HepG2 (cell line): ENCODE results near the gene YJEFN3. TPM values are rescaled to one million over a fixed set of nuclear protein-coding genes. Genes with fewer than 3 reads are reported as not detected.

Source experiments
- ATAC-seq: fragments of 200-7000 bp; cut with Tn5 transposase; 3 replicates; pipeline ENCODE4 v1.9.1; 2020; ENCODE audit warnings: mild to moderate bottlenecking, moderate library complexity
- BruUV-seq: library from RNA; stranded (reverse); fragments of 400-500 nt; replicated peaks from 2 replicates; lab custom pipeline; 2021; lab: Mats Ljungman, UMichigan
- CTCF ChIA-PET: fragments of 300-600 bp; formaldehyde crosslinking; extraction: SDS; loops from one replicate; lab custom pipeline; 2021; ENCODE audit warnings: low total read pairs, inconsistent platforms, low intra/inter-chr PET ratio; lab: Yijun Ruan, JAX
- POLR2A ChIA-PET: fragments of 350-600 bp; sonication (Branson Sonifier 250); formaldehyde crosslinking; loops from one replicate; lab custom pipeline; 2020; ENCODE audit warnings: antibody characterized with exemption, inconsistent platforms; lab: Yijun Ruan, JAX
- DNase-seq: peaks from one replicate; pipeline ENCODE4 v3.0.0-alpha.2; 2015; ENCODE audit warnings: low spot score
- FAIRE-seq: peaks from 3 replicates; lab custom pipeline; 2011; peaks lifted over from hg19 to GRCh38; lab: Jason Lieb, UNC
- H2AFZ ChIP-seq: one replicate; pipeline ENCODE4 v1.6.1; 2011; ENCODE audit warnings: low read length, inconsistent platforms
- H3K27ac ChIP-seq: fragments of 300-600 bp; 3 replicates; pipeline ENCODE4 v1.8.0; 2011; ENCODE audit warnings: mixed run types, mild to moderate bottlenecking, mixed read lengths, low read length, inconsistent platforms; ENCODE audit not compliant: insufficient read depth; ENCODE audit errors: extremely low read length
- H3K27me3 ChIP-seq, 2 experiments: fragments of 200-600 bp in 1 of 2; 2 replicates in 1 of 2; 3 replicates in 1 of 2; pipeline versions ENCODE4 v1.6.0 to v1.8.0; 2011; ENCODE audit warnings: low read length in 2 of 2, mild to moderate bottlenecking in 2 of 2, moderate library complexity in 2 of 2, inconsistent platforms in 1 of 2; ENCODE audit not compliant: insufficient read depth in 2 of 2, control insufficient read depth in 1 of 2
- H3K36me3 ChIP-seq, 2 experiments: fragments of 200-600 bp in 1 of 2; replicated peaks in 1 of 2; 2 replicates in 1 of 2; 3 replicates in 1 of 2; pipeline versions ENCODE4 v1.5.1 to v1.8.0; 2011; ENCODE audit warnings: low read length in 2 of 2, inconsistent platforms in 1 of 2; ENCODE audit not compliant: insufficient read depth in 2 of 2, control insufficient read depth in 1 of 2
- H3K4me1 ChIP-seq: 2 replicates; pipeline ENCODE4 v1.5.1; 2012; ENCODE audit warnings: low read length, inconsistent platforms; ENCODE audit not compliant: insufficient read depth
- H3K4me2 ChIP-seq: 2 replicates; pipeline ENCODE4 v1.6.0; 2011; ENCODE audit warnings: low read depth, low read length, inconsistent platforms
- H3K4me3 ChIP-seq, 3 experiments: fragments of 200-600 bp in 1 of 3; sonication (generic), shearing (Covaris generic) in 1 of 3; replicated peaks in 1 of 3; 2 replicates each; pipeline ENCODE4 v1.5.1; 2011 to 2016; ENCODE audit warnings: low read length in 3 of 3, inconsistent platforms in 2 of 3, low read depth in 2 of 3, mild to moderate bottlenecking in 2 of 3, control low read depth in 1 of 3, mixed read lengths in 1 of 3; ENCODE audit not compliant: insufficient read depth in 1 of 3
- H3K79me2 ChIP-seq: one replicate; pipeline ENCODE4 v1.6.1; 2011; ENCODE audit warnings: low read length, inconsistent platforms; ENCODE audit not compliant: insufficient read depth
- H3K9ac ChIP-seq: 2 replicates; pipeline ENCODE4 v1.6.0; 2011; ENCODE audit warnings: mild to moderate bottlenecking, low read depth, low read length, inconsistent platforms; ENCODE audit not compliant: insufficient read depth
- H3K9me3 ChIP-seq: 2 replicates; pipeline ENCODE4 v1.5.1; 2012; ENCODE audit warnings: mild to moderate bottlenecking, low read length
- H4K20me1 ChIP-seq: 2 replicates; pipeline ENCODE4 v1.6.0; 2011; ENCODE audit warnings: inconsistent platforms, mild to moderate bottlenecking, low read length, moderate library complexity; ENCODE audit not compliant: insufficient read depth
- AHR ChIP-seq: IDR thresholded peaks from 2 replicates; pipeline ENCODE4 v1.6.1; 2018; ENCODE audit warnings: missing genetic modification reagents, missing compliant biosample characterization
- KMT2A ChIP-seq: sonication (generic); formaldehyde crosslinking; IDR thresholded peaks from 2 replicates; pipeline ENCODE4 v1.4.0; 2020; ENCODE audit warnings: missing genetic modification reagents
- MYNN ChIP-seq: sonication (generic); formaldehyde crosslinking; IDR thresholded peaks from 2 replicates; pipeline ENCODE4 v1.4.0; 2020; ENCODE audit warnings: mild to moderate bottlenecking, low read depth, missing genetic modification reagents
- NFE2L1 ChIP-seq: sonication (generic); formaldehyde crosslinking; IDR thresholded peaks from 2 replicates; pipeline ENCODE4 v1.4.0; 2020; ENCODE audit warnings: missing genetic modification reagents, mild to moderate bottlenecking, borderline replicate concordance
- NR2F2 ChIP-seq: IDR thresholded peaks from 2 replicates; pipeline ENCODE4 v1.6.1; 2012; ENCODE audit warnings: low read depth, inconsistent platforms, borderline replicate concordance
- SIX4 ChIP-seq: sonication (generic); formaldehyde crosslinking; IDR thresholded peaks from 2 replicates; pipeline ENCODE4 v1.4.0; 2020; ENCODE audit warnings: missing genetic modification reagents
- TFDP2 ChIP-seq: sonication (generic); formaldehyde crosslinking; IDR thresholded peaks from 2 replicates; pipeline ENCODE4 v1.4.0; 2020; ENCODE audit warnings: missing genetic modification reagents
- ZNF770 ChIP-seq: sonication (generic); formaldehyde crosslinking; IDR thresholded peaks from 2 replicates; pipeline ENCODE4 v1.5.0; 2020; ENCODE audit warnings: mild to moderate bottlenecking, missing genetic modification reagents
- ZNF773 ChIP-seq: sonication (generic); formaldehyde crosslinking; IDR thresholded peaks from 2 replicates; pipeline ENCODE4 v1.4.0; 2020; ENCODE audit warnings: missing genetic modification reagents, borderline replicate concordance
- WGBS: methylation state at CpG from one replicate; pipeline ENCODE4 v1.1.6; 2017; ENCODE audit warnings: low lambda C conversion rate; 5-methylcytosine and 5-hydroxymethylcytosine counted together
- in situ Hi-C: cut with HindIII; loops from 2 replicates; pipeline ENCODE4 v1.10.0; 2017; ENCODE audit warnings: low pct_unique_long_range_greater_than_20kb; ENCODE audit not compliant: extremely low pct_ligation_motif_present
- intact Hi-C: fragments of 100-400 bp; cut with micrococcal nuclease; formaldehyde crosslinking; loops from one replicate; pipeline ENCODE4 v1.10.0; 2022; ENCODE audit not compliant: unreplicated experiment
- polyA plus RNA-seq, 8 experiments: library from polyadenylated mRNA; depleted of rRNA in 3 of 8; stranded (reverse) in 7 of 8; unstranded in 1 of 8; fragments of >200 nt; fragmentation: Illumina TruSeq in 4 of 8; extraction: Trizol in 4 of 8; gene quantifications; 2 replicates each; pipeline versions ENCODE4 v1.2.1 to v1.2.3, GENCODE V29; 2011 to 2016; ENCODE audit warnings: low read depth in 4 of 8, missing spikeins in 1 of 8, mixed read lengths in 1 of 8; ENCODE audit not compliant: insufficient read depth in 1 of 8
- total RNA-seq, 5 experiments: library from RNA; depleted of rRNA; stranded (reverse); fragments of >200 nt; fragmentation: Illumina TruSeq; extraction: Trizol; gene quantifications; 2 replicates each; pipeline ENCODE4 v1.2.3, GENCODE V29; 2016; ENCODE audit warnings: low read depth in 1 of 5

Gene YJEFN3
- total and polyA plus RNA-seq, 2 of the 13 experiments (the other 11 are each of a cell fraction or from before 2014, with no cell fraction given) = 0.89 to 4.0 TPM

- ChIA-PET CTCF (no interaction called here), POLR2A (no interaction called here)
- WGBS = 95% methylated on average over 18 of the region's 18 CpGs
- Histone ChIP-seq H3K4me1 (no peaks in the 10 kb centered on the region), H3K27ac (no peak overlapping the region), H3K9me3 (no peaks in the 10 kb centered on the region), H4K20me1 (no peaks in the 10 kb centered on the region), H3K4me3 (no peak overlapping the region), H3K4me2 (no peak overlapping the region), H3K36me3 (peaks cover 24 to 79% of the 10 kb centered on the region in 2 experiments; a peak in 4 of 5 replicates), H2AFZ (no peak overlapping the region), H3K79me2 (no peaks in the 10 kb centered on the region), H3K27me3 (no peaks in the 10 kb centered on the region), H3K9ac (no peak overlapping the region)
- no TSS peak for BruUV-seq
- ATAC-seq (no peak), FAIRE-seq (no peak), DNase-seq (no peak)
- intact Hi-C loops = no loop called here
- TF ChIP-seq SIX4 (CRISPR knock-in tag) (no peak), TFDP2 (CRISPR knock-in tag) (no peak), KMT2A (CRISPR knock-in tag) (no peak), MYNN (no peak), AHR (CRISPR knock-in tag) (no peak), NFE2L1 (CRISPR knock-in tag) (no peak), ZNF770 (CRISPR knock-in tag) (no peak), ZNF773 (CRISPR knock-in tag) (no peak), NR2F2 (no peak)
- in situ Hi-C loops = no loop called here
Observed at GRCh38 chr19:19502808-19503602, 25.7 kb upstream of the YJEFN3 start.
